Left forelimb (tissue), 1 donor: ENCODE results near the gene GPR155.
"Not testable (repeated sequence)": the region's sequence is repeated elsewhere in the genome, so short reads cannot be mapped to it uniquely, and the experiment has no call there.

Experiments
- DNase-seq: peaks from one replicate; pipeline ENCODE4 v3.0.0-alpha.2; 2018; ENCODE audit warnings: low spot score

The GPR155 gene

DNA sequence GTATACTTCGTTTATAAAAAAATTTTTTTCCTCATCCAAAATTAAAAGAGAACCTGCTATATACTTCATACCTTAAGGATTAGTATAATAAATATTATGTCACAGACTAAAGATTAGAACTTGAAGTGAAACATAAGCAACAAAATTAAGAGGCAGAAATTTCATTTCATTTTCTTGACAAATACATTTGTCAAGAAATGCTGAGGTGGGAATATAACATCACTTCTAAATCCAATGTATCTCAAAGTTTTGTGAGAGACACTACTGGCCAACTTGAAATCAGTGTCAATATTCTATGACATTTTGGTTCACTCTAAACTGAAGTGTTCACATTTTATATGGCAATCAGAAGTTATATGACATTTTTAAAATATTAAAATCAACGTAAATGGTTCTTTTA lies 47.5 kb downstream of the GPR155 start:
- DNase-seq, result no peak

DNA sequence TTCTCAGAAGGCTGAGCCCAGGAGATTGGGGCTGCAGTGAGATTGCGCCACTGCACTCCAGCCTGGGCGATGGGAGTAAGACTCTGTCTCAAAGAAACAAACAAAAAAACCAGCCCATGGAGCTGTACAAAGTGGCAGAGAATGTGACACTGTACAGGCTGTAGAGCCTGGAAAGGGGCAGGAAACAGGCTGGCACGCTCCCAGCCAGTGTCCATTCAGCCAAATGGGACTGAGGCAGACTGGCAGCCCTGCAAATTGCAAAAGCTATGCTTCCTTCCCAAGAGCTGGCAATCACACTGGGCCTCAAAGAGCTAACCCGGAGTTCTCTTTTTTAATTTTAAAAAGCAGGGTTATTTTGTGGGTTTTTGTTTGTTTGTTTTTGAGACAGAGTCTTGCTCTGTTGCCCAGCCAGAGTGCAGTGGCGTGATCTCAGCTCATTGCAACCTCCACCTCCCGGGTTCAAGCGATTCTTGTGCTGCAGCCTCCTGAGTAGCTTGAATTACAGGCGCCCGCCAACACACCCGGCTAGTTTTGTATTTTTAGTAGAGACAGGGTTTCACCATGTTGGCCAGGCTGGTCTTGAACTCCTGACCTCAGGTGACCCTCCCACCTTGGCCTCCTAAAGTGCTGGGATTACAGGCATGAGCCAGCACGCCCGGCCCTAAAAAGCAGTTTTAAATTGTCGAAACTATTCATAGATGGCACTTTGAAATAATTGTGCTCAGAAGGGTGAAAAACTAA lies 48.5 kb downstream of the GPR155 start:
- DNase-seq, result no peak

DNA sequence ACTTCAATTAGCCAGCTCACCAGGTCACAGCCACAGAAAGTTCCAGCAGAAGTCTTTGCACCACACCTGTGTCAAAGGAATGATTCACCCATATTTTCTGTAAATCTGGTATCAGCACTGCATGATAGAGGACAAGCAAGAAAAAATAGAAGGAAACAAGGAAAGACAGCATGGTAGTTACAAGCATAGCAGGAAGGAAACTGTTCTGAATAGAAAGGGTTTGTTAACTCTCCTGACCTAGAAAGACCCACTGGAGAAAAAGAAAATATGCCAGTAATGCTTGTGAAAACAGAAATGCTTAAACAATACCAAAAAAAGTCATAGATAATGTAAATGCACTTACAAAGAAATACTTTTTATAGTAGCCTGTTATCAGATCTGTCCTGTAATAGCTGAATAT lies 50.5 kb downstream of the GPR155 start:
- no peak for DNase-seq

DNA sequence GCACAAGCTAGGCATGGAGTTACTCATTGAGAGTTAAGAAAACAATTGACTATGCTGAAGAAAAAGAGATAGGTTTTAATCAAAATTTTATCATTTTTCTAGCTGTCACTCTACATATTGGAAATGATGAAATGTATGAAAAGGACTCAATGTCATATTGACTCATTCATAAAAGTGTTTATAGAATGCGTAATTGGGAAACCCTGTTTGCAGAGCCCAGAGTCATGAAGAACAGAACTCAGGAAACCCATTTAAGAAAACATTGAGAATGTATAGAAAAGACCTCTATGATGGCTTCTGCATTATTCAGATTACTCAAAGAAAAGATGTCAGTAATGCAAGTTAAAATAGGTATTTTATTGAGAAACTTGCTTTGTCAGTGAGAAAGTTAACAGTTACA lies 54.9 kb downstream of the GPR155 start:
- DNase-seq, result no peak

DNA sequence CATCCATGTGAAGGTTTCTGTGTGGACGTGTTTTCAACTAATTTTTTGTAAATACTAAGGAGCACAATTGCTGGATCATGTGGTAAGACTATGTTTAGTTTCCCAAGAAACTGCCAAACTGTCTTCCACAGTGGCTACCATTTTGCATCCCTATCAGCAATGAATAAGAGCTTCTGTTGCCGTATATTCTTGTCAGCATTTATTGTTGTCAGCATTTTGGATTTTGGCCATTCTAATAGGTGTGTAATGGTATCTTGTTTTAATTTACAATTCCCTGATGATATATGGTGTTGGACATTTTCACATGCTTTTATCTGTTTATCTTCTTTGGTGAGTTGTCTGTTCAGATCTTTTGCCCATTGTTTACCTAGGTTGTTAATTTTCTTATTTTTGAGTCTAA lies 56.8 kb downstream of the GPR155 start:
- DNase-seq, result no peak

DNA sequence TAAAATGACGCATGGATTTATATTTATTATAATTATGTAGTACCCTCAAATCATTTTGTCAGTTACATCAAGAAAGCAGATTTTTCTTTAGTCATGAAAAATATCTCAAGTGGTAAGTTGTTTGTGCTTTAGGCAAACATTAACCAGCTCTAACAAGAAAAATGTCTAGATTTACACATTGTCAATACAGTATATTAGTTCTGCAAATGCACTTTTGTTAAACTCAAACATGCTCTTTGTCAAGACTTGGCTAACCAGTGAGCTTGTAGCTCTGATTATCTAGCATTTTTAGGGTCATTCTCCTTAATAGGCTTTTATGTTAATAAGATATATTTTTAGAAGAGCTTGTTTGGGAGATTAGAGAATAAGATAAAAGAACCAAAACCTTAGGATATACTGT lies 58.6 kb downstream of the GPR155 start:
- no peak for DNase-seq

DNA sequence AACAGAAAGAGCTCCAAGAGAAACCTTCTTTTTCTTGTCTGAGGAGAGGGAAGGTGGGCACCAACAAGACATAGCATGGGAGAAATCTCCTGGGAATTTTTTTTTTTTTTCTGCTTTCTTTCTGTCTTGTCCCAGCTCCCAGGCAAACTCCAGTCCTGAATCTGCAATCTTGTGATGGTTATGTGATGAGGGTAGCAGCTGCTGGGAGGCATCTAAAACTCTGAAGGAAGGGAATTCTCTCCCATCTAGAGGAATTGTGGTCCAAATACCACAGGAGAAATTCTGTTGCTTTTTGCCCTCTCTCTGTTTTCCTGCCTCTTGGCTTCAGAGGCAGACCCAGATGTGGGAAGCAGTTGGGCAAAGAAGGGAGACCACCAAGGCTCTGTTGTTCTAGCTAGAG lies 74.6 kb downstream of the GPR155 start:
- DNase-seq, result no peak

DNA sequence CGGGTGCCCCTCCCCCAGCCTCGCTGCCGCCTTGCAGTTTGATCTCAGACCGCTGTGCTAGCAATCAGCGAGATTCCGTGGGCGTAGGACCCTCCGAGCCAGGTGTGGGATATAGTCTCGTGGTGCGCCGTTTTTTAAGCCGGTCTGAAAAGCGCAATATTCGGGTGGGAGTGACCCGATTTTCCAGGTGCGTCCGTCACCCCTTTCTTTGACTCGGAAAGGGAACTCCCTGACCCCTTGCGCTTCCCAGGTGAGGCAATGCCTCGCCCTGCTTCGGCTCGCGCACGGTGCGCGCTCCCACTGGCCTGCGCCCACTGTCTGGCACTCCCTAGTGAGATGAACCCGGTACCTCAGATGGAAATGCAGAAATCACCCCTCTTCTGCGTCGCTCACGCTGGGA lies 76.8 kb downstream of the GPR155 start:
- DNase-seq, result not testable (repeated sequence)

DNA sequence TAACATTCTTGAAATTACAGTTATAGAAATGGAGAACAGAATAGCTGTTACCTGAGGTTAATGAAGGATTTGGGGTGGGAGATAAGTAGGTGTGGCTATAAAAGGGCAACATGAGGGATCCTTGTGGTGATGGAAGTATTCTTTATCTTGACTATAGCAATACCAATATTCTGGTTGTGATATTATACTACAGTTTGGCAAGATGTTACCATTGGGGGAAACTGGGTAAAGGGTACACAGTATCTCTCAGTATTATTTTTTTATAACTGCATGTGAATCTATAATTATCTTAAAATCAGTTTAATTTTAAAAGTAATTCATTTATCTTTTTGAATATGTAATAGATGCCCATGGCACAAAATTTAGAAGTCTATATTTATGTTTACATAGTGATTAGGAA lies 83.2 kb downstream of the GPR155 start:
- no peak for DNase-seq

DNA sequence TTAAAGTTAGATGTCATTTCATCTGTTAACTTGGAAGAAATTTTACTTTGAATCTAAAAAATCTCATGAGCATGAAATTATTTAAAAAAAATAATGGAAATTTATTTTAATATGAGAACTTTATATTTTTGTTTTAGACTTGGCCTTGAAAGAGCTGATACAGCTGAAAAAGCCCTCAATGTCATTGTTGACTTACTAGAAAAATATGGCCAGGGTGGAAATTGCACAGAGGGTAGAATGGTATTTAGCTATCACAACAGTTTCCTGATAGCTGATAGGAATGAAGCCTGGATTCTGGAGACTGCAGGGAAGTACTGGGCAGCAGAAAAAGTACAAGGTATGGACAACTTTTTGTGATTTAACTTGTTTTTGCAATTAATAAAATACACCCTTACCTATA lies 86.0 kb downstream of the GPR155 start:
- DNase-seq, result no peak

DNA sequence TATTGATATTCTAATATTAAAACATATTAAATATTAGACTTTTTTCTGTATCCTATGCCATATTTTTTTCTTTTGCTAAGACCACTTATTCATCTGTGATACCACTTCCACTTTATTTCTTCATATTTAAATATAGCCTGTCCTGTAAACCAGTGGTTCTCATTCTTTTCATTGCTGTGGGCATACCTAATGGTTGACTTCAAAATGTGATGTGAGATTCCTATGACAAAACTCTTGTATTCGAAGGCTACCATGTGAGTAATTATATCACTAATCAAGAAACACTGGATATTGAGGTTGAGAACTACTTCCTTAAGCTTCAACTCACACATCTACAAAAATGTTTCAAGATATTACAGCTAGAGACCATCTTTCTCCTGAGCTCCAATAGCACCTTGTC lies 87.7 kb downstream of the GPR155 start:
- DNase-seq, result no peak

DNA sequence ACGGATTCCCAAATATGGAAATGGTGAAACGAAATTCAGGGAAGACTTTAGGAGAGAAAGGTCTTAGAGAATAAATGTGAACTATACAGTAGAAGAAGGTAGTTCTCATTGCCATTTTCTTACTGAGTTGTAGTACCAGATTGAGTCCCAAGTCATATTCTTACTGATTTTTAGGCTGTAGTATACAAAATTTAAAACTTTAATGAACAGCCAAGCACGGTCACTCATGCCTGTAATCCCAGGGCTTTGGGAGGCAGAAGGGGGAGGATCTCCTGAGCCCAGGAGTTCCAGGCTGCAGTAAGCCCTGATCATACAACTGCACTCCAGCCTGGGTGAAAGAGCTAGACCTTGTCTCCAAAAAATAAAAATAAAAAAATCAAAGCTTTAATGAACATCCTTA lies 89.1 kb downstream of the GPR155 start:
- DNase-seq, result no peak

DNA sequence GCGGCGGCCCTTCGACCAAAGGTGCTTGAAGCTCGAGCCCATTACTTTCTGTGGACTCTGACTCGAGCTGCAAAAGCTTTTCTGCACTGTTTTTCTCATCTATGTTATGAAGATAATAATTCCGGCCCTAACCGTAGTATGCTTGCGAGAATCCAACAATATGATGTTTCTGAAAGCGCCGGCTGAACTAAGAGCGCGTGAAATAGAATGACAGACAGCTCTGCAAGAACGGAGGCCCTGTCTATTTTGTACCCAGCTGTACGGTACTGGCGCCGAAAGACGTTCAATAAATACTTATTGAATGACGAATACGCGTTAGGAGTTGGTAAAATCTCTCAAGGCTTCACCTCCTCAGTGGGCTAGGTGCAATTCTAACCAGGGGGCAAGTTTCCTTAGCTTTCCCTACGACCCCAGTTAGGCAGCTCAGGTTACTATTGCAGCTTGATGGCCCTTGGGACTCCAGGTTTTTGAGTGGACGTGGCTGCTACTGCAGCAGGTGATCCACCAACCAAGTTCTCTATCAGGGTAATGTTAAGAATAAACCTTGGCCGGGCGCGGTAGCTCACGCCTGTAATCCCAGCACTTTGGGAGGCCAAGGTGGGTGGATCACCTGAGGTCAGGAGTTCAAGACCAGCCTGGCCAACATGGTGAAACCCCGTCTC lies 90.7 kb downstream of the GPR155 start:
- DNase-seq, result no peak

DNA sequence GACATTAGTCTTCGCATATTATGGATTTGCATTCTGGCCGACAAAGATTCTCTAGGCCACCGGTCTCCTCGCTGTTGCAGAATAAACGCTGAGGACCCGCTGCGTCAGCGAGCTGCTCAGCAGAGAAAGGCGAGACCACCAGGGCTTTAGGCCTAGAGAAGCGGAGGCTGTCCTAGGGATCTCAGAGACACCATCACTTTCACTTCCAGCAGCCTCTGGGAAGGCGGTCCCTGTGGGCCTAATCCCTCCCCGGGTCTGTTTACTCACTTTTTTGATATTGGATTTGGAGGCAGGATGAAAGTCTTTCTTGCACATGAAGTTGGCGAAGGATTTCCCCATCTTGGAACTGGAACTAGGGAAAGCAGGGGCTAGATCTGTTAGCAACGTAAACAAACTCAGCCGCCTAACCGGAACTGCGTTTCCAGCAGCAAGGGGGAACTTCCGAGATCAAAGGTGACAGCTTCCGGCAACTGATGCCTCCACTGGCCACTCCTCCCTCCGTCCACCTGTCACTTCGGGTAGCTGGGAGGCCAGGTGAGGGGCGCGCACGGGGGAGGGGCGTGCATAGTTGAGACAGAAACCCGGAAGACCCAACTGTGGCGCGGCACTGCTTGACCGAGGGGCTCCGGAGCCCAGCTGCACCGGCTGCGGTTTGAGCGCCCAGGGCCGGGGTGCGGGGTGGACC lies 91.4 kb downstream of the GPR155 start, which contains the start of gene SCRN3:
SCRN3 (plus strand) TSS at position 447 of the 685 bp plus-strand sequence. CDS start 2,554 bp downstream, outside the sequence.
- DNase-seq, result peak; percentile 86

DNA sequence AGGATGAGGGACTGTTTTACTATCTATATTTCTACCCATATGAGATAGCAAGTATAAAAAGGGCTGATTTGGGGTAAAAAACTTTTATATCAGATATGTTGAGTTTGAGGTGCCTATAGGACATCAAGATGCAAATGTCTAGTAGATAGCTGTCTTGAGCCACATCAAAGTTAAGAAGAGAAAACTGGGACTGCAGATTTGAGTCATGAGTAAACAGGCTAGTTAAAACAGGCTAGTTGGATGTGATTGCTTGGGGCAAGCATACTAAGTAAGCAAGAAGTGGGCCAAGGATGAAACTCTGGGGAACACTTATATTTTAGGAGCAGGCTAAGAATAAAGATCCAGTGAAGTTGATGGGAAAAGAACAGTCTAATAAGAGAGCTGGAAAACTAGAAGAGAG lies 94.1 kb downstream of the GPR155 start:
- DNase-seq, result no peak

DNA sequence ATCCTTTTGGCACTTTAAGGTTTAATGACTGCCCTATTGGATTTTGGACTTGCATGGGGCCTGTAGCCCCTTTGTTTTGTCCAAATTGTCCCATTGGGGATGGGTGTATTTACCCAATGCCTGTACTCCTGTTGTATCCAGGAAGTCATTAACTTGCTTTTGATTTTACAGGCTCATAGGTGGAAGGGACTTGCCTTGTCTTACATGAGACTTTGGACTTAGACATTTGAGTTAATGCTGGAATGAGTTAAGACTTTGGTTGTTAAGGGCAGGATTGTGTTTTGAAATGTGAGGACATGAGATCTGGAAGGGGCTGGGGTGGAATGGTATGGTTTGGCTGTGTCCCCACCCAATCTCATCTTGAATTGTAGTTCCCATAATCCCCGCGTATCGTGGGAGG lies 96.5 kb downstream of the GPR155 start:
- not testable (repeated sequence) for DNase-seq

DNA sequence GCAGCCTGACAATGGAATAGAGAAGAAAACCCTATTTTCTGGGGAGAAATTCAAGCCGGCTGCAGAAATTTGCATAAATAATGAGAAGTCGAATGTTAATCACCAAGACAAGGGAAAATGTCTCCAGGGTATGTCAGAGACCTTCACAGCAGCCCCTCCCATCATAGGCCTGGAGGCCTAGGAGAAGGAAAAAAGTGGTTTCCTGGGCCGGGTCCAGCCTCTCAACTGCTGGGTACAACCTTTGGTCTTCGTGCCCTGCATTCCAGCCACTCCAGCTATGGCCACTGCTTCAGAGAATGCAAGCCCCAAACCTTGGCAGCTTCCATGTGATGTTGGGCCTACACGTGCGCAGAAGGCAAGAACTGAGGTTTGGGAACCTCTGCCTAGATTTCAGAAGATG lies 97.3 kb downstream of the GPR155 start:
- DNase-seq, result no peak

DNA sequence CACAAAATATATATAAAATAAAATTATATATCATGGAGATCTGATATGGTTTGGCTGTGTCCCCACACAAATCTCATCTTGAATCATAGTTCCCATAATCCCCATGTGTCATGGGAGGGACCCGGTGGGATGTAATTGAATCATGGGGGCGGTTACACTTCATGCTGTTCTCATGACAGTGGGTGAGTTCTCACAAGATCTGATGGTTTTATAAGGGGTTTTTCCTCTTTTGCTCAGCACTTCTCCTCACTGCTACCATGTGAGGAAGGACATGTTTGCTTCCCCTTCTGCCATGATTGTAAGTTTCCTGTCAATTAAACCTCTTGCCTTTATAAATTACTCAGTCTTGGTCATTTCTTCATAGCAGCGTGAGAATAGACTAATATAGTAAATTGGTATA lies 98.1 kb downstream of the GPR155 start:
- DNase-seq, result not testable (repeated sequence)

DNA sequence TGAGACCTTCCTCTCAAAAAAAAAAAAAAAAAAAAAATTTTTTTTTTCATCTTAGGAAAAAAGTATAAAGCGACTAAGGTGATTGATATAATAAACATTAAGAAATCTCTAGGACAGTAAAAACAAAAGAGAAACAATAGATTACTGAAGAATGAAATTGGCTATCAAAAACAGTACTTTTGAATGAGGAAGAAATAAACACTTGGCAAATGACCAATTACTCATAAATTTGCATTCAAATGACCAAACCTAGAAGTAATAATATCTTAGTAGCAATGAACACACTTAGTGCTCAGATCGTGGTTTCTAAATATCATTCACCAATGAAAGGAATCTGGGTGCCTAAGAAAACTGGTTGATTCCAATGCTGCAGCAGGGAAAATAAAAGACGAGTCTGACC lies 101.6 kb downstream of the GPR155 start:
- DNase-seq, result no peak

DNA sequence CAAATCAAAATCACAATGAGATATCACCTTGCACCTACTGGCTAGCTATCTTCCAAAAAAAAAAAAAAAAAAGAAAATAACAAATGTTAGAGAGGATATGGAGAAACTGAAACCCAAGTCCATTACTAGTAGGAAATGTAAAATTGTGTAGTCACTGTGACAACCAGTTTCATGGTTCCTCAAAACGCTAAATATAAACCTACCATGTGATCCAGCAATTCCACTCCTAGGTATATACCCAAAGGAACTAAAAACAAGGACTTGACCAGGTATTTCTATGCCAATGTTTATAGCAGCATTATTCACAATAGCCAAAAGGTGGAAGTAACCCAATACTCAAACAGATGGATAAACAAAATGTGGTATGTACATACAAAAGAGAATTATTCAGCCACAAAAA lies 103.0 kb downstream of the GPR155 start:
- no peak for DNase-seq
